DOHH2 (cell line): ENCODE results near the gene TMC8.

Experiments used
- EZH2phosphoT487 ChIP-seq: fragments of 200-600 bp; sonication (generic); IDR thresholded peaks from 2 replicates; pipeline ENCODE4 v1.6.1; 2017; ENCODE audit warnings: borderline replicate concordance, mild to moderate bottlenecking, antibody characterized with exemption, low read length, moderate library complexity, mixed read lengths
- TF ChIP-seq, protein P1 (sequence below): fragments of 200-600 bp; sonication (generic); IDR thresholded peaks from one replicate; pipeline ENCODE4 v1.5.1; 2014; ENCODE audit warnings: antibody characterized with exemption, mild to moderate bottlenecking, low read depth, low read length; ENCODE audit not compliant: poor library complexity, severe bottlenecking

GRCh38 chr17:78174346-78174869, 43.8 kb downstream of the TMC8 start:
- TF ChIP-seq, protein P1, sequence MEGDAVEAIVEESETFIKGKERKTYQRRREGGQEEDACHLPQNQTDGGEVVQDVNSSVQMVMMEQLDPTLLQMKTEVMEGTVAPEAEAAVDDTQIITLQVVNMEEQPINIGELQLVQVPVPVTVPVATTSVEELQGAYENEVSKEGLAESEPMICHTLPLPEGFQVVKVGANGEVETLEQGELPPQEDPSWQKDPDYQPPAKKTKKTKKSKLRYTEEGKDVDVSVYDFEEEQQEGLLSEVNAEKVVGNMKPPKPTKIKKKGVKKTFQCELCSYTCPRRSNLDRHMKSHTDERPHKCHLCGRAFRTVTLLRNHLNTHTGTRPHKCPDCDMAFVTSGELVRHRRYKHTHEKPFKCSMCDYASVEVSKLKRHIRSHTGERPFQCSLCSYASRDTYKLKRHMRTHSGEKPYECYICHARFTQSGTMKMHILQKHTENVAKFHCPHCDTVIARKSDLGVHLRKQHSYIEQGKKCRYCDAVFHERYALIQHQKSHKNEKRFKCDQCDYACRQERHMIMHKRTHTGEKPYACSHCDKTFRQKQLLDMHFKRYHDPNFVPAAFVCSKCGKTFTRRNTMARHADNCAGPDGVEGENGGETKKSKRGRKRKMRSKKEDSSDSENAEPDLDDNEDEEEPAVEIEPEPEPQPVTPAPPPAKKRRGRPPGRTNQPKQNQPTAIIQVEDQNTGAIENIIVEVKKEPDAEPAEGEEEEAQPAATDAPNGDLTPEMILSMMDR = peak; percentile 4
- no peak for TF ChIP-seq EZH2phosphoT487
